RWPE2 (cell line): ENCODE results near the gene TBC1D9B.

ENCODE experiments used
- ATAC-seq: fragments of 200-7000 bp; cut with Tn5 transposase; 3 replicates; pipeline ENCODE4 v1.9.1; 2021; ENCODE audit warnings: low read depth
- DNase-seq: peaks from one replicate; pipeline ENCODE4 v3.0.0-alpha.2; 2020; ENCODE audit warnings: low spot score
- H3K27ac ChIP-seq: fragments of 450-650 bp; 2 replicates; pipeline ENCODE4 v1.5.1; 2017; ENCODE audit warnings: mild to moderate bottlenecking; ENCODE audit not compliant: poor library complexity, severe bottlenecking
- H3K27me3 ChIP-seq: fragments of 250-450 bp; sonication (Bioruptor Pico); 2 replicates; pipeline ENCODE4 v1.5.1; 2021; ENCODE audit warnings: mild to moderate bottlenecking, moderate library complexity; ENCODE audit not compliant: insufficient read depth, poor library complexity, severe bottlenecking
- H3K36me3 ChIP-seq: fragments of 250-450 bp; sonication (Bioruptor Pico); 2 replicates; pipeline ENCODE4 v1.5.1; 2020; ENCODE audit warnings: low read depth, mild to moderate bottlenecking, moderate library complexity
- H3K4me1 ChIP-seq: fragments of 250-450 bp; sonication (Bioruptor Pico); 2 replicates; pipeline ENCODE4 v1.5.1; 2021; ENCODE audit warnings: mild to moderate bottlenecking, moderate library complexity; ENCODE audit not compliant: insufficient read depth, poor library complexity, severe bottlenecking
- H3K4me3 ChIP-seq: fragments of 250-450 bp; sonication (Bioruptor Pico); 2 replicates; pipeline ENCODE4 v1.5.1; 2021; ENCODE audit warnings: mild to moderate bottlenecking, moderate library complexity; ENCODE audit not compliant: severe bottlenecking
- H3K9me3 ChIP-seq: fragments of 250-450 bp; sonication (Bioruptor Pico); 2 replicates; pipeline ENCODE4 v1.5.1; 2021; ENCODE audit warnings: mild to moderate bottlenecking, moderate library complexity; ENCODE audit not compliant: severe bottlenecking
- TF ChIP-seq, protein P1 (sequence below): fragments of 450-650 bp; IDR thresholded peaks from one replicate; pipeline ENCODE4 v1.5.1; 2017; ENCODE audit warnings: mild to moderate bottlenecking, moderate library complexity; ENCODE audit not compliant: poor library complexity, severe bottlenecking

TBC1D9B gene

GRCh38 chr5:179828756-179829421 lies 78.8 kb downstream of the TBC1D9B start:
- H3K4me1 ChIP-seq: no peaks in the 10 kb centered on the region
- no peak overlapping the region for H3K27ac ChIP-seq

DNA sequence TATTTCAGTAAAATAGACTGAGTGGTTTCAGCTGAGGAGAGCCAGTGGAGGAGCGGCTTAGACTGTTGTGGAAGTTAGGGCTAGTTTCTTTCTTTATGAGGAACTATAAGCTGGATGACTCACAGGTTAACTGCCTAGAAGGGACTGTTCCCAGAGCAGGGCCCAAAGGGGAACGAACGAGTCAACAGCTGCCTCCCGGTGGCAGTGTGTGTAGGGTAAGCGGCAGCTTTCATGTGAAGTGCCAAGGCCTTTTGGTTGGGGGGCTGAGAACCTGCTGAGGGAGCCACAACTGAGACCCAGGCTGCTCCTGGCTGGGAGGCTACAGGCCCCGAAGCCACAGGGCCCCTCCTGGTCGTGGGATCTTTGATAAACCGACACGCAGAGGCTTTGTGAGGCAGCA lies 80.0 kb downstream of the TBC1D9B start:
- Histone ChIP-seq H3K27me3 (no peaks in the 10 kb centered on the region), H3K36me3 (peaks cover 97% of the 10 kb centered on the region), H3K9me3 (no peaks in the 10 kb centered on the region), H3K27ac (no peak overlapping the region), H3K4me3 (no peak overlapping the region), H3K4me1 (no peaks in the 10 kb centered on the region)
- peak; percentile 53 for ATAC-seq
- no peak for DNase-seq
- TF ChIP-seq, protein P1, sequence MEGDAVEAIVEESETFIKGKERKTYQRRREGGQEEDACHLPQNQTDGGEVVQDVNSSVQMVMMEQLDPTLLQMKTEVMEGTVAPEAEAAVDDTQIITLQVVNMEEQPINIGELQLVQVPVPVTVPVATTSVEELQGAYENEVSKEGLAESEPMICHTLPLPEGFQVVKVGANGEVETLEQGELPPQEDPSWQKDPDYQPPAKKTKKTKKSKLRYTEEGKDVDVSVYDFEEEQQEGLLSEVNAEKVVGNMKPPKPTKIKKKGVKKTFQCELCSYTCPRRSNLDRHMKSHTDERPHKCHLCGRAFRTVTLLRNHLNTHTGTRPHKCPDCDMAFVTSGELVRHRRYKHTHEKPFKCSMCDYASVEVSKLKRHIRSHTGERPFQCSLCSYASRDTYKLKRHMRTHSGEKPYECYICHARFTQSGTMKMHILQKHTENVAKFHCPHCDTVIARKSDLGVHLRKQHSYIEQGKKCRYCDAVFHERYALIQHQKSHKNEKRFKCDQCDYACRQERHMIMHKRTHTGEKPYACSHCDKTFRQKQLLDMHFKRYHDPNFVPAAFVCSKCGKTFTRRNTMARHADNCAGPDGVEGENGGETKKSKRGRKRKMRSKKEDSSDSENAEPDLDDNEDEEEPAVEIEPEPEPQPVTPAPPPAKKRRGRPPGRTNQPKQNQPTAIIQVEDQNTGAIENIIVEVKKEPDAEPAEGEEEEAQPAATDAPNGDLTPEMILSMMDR: no peak

More at GRCh38 chr5:179828756-179829421, 78.8 kb downstream of the TBC1D9B start:
- Histone ChIP-seq H3K36me3 (peaks cover 99% of the 10 kb centered on the region), H3K4me3 (no peak overlapping the region), H3K27me3 (no peaks in the 10 kb centered on the region), H3K9me3 (no peaks in the 10 kb centered on the region)
- TF ChIP-seq, protein P1: no peak
- ATAC-seq (no peak), DNase-seq (no peak)

DNA sequence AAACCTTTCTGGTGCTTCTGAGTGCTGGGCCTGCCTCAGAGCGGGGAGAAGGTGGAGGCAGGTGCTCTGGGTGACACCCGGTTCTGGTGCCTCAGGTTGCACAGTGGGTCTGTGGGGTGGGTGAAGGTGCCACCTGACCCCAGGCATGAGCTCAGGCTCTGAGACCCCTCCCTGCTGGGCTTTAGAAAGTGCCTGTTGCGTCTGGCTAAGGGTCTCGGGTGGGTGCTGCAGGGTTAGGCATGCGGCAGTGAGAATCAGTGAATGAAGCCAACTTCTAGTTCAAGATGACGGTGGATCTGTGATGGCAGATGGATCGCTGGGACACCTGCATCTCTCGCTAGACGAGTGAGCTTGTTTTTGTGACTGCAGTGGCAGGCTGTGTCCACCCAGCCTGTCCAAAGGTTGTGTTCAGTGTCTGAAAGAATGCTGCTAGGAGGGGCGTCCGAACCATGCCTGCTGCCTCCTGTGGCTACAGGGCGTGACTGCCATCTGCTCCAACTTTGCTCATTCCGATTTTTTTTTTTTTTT lies 82.0 kb downstream of the TBC1D9B start:
- H3K4me3 ChIP-seq: no peak overlapping the region
- ATAC-seq: no peak
- TF ChIP-seq, protein P1: no peak
- H3K4me1 ChIP-seq: peaks cover 5% of the 10 kb centered on the region
- no peaks in the 10 kb centered on the region for H3K27me3 ChIP-seq
- DNase-seq: no peak
- H3K9me3 ChIP-seq: no peaks in the 10 kb centered on the region
- peaks cover 86% of the 10 kb centered on the region for H3K36me3 ChIP-seq
- H3K27ac ChIP-seq: no peak overlapping the region

DNA sequence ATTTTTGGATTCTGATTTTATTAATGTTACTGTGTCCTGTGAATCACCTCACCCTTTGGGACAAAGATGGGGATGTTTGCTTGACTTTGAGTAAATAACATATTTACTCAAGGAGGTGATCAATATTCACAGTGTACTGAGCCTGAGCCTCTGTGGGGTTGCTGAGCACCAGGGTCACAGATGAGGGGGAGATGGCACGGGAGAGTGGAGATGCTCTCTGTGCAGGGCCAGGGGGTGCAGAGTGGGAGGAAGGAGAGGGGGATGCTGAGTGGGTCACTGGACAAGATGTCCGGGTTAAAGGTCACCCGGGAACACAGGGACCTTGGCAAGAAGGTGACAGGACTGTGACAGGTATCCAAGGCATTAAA lies 83.0 kb downstream of the TBC1D9B start:
- DNase-seq (no peak), ATAC-seq (no peak)
- Histone ChIP-seq H3K36me3 (peaks cover 76% of the 10 kb centered on the region), H3K27ac (no peak overlapping the region), H3K4me1 (peaks cover 13% of the 10 kb centered on the region), H3K27me3 (no peaks in the 10 kb centered on the region), H3K9me3 (no peaks in the 10 kb centered on the region), H3K4me3 (no peak overlapping the region)
- TF ChIP-seq, protein P1: no peak

DNA sequence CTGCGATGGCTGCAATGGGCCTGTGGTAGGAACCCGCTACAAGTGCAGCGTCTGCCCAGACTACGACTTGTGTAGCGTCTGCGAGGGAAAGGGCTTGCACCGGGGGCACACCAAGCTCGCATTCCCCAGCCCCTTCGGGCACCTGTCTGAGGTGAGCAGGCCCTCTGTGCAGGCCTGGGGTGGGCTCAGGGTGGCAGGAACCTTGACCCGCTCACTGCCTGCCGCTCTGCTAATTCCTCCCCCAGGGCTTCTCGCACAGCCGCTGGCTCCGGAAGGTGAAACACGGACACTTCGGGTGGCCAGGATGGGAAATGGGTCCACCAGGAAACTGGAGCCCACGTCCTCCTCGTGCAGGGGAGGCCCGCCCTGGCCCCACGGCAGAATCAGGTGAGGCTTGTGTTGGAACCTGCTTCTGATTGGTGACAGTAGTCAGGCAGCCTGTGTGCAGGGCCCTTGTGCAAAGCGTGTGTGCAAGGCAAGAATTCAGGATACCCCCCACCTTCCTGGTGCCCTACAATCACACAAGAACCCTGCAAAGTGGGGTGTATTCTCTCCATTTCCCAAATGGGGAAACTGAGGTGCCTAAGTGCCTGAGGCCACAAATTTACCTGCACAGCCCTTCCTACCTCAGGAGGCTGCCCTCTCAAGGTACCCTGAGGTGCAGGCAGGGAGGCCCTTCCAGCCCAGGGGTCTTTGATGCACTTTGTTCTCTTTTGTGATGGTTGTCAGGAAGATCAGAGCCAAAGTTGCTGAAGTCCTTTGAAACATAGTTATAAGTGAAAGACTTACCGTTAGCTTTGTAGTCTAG lies 83.6 kb downstream of the TBC1D9B start:
- Histone ChIP-seq H3K4me1 (peaks cover 19% of the 10 kb centered on the region), H3K9me3 (no peaks in the 10 kb centered on the region), H3K27me3 (no peaks in the 10 kb centered on the region), H3K27ac (no peak overlapping the region), H3K36me3 (peaks cover 70% of the 10 kb centered on the region), H3K4me3 (no peak overlapping the region)
- TF ChIP-seq, protein P1: no peak
- DNase-seq: peak; percentile 64
- ATAC-seq: no peak
